Measurements from ENCODE around the gene RSAD2.
A peak's percentile ranks its signal among the peaks of the same experiment; 100 is the strongest.

Gene RSAD2

GRCh38 chr2:6878549-6878948, 972 bp downstream of the RSAD2 start:
- peaks cover 0 to 13% of the 10 kb centered on the region in 2 experiments for H3K27me3 ChIP-seq (ENCODE audit: control insufficient read depth in 1 of 2, insufficient read depth in 1 of 2, low read length in 2 of 2)
- no peak overlapping the region for H3K18ac ChIP-seq (ENCODE audit: low read depth in 1 of 2, low read length in 2 of 2)
- no peaks in the 10 kb centered on the region for H3K79me1 ChIP-seq (replicated peaks; ENCODE audit: low read length, poor library complexity, severe bottlenecking)
- H2AFZ ChIP-seq (ENCODE audit: low read depth, low read length) = no peak overlapping the region
- H2BK15ac ChIP-seq (ENCODE audit: low read depth, poor library complexity, severe bottlenecking) = no peak overlapping the region
- H4K91ac ChIP-seq (ENCODE audit: low read length) = no peak overlapping the region
- no peaks in the 10 kb centered on the region for H3K9me3 ChIP-seq (ENCODE audit: control insufficient read depth, low read length)
- H3K36me3 ChIP-seq (ENCODE audit: control insufficient read depth in 1 of 2, insufficient read depth in 2 of 2, low read depth in 1 of 2, low read length in 2 of 2) = no peaks in the 10 kb centered on the region
- WGBS = 93% methylated on average over 4 of the region's 4 CpGs
- H3K23ac ChIP-seq (ENCODE audit: low read length in 2 of 2) = no peak overlapping the region
- no peak overlapping the region for H3K14ac ChIP-seq (ENCODE audit: low read length in 2 of 2)
- H3K4me1 ChIP-seq (ENCODE audit: control insufficient read depth, insufficient read depth, low read depth, low read length) = no peaks in the 10 kb centered on the region
- H3K27ac ChIP-seq (ENCODE audit: low read length, poor library complexity, severe bottlenecking) = no peak overlapping the region
- DNase-seq = no peak
- H3K9ac ChIP-seq (ENCODE audit: low read length) = no peak overlapping the region
- H2BK12ac ChIP-seq (ENCODE audit: low read length in 2 of 2) = no peak overlapping the region
- peak overlapping the region in 1 of 2 experiments; percentile 10 for H3K4me3 ChIP-seq (ENCODE audit: insufficient read depth in 1 of 2, low read depth in 1 of 2, low read length in 2 of 2)
- no peak overlapping the region for H3K4me2 ChIP-seq (ENCODE audit: low read length, poor library complexity, severe bottlenecking)
- H2BK120ac ChIP-seq (ENCODE audit: low read depth, low read length) = no peak overlapping the region
- no peak overlapping the region for H4K8ac ChIP-seq (ENCODE audit: low read length)
- no peak overlapping the region for H2BK5ac ChIP-seq (ENCODE audit: low read depth, low read length, poor library complexity, severe bottlenecking)
- no peak overlapping the region for H3K4ac ChIP-seq (ENCODE audit: low read depth in 1 of 2, low read length in 2 of 2)
- H2AK5ac ChIP-seq (ENCODE audit: low read length, severe bottlenecking) = no peak overlapping the region

GRCh38 chr2:6879011-6879410, 1.4 kb downstream of the RSAD2 start:
- Histone ChIP-seq H4K91ac (ENCODE audit: low read length) (no peak overlapping the region), H2BK120ac (ENCODE audit: low read depth, low read length) (no peak overlapping the region)
- WGBS = 77% methylated on average over 2 of the region's 2 CpGs

GRCh38 chr2:6880200-6880733, 2.7 kb downstream of the RSAD2 start:
- no peak overlapping the region for H4K91ac ChIP-seq (ENCODE audit: low read length)
- H3K4ac ChIP-seq (ENCODE audit: low read depth in 1 of 2, low read length in 2 of 2) = no peak overlapping the region
- H3K27ac ChIP-seq (ENCODE audit: low read length, poor library complexity, severe bottlenecking) = no peak overlapping the region
- H3K9ac ChIP-seq (ENCODE audit: low read length) = no peak overlapping the region
- H3K4me1 ChIP-seq (ENCODE audit: control insufficient read depth, insufficient read depth, low read depth, low read length) = no peaks in the 10 kb centered on the region
- peak; percentile 17 for DNase-seq
- no peak overlapping the region for H2BK120ac ChIP-seq (ENCODE audit: low read depth, low read length)
- H4K8ac ChIP-seq (ENCODE audit: low read length) = no peak overlapping the region
- no peaks in the 10 kb centered on the region for H3K36me3 ChIP-seq (ENCODE audit: control insufficient read depth in 1 of 2, insufficient read depth in 2 of 2, low read depth in 1 of 2, low read length in 2 of 2)
- no peak overlapping the region for H3K23ac ChIP-seq (ENCODE audit: low read length in 2 of 2)
- no peak overlapping the region for H2BK5ac ChIP-seq (ENCODE audit: low read depth, low read length, poor library complexity, severe bottlenecking)
- H2AK5ac ChIP-seq (ENCODE audit: low read length, severe bottlenecking) = no peak overlapping the region
- H3K18ac ChIP-seq (ENCODE audit: low read depth in 1 of 2, low read length in 2 of 2) = no peak overlapping the region
- peaks cover 0 to 21% of the 10 kb centered on the region in 2 experiments for H3K27me3 ChIP-seq (ENCODE audit: control insufficient read depth in 1 of 2, insufficient read depth in 1 of 2, low read length in 2 of 2)
- WGBS = 54% methylated on average over 1 of the region's 2 CpGs
- H3K4me3 ChIP-seq (ENCODE audit: insufficient read depth in 1 of 2, low read depth in 1 of 2, low read length in 2 of 2) = no peak overlapping the region
- no peak overlapping the region for H2BK15ac ChIP-seq (ENCODE audit: low read depth, poor library complexity, severe bottlenecking)
- no peak overlapping the region for H3K14ac ChIP-seq (ENCODE audit: low read length in 2 of 2)
- no peak overlapping the region for H2BK12ac ChIP-seq (ENCODE audit: low read length in 2 of 2)
- no peaks in the 10 kb centered on the region for H3K9me3 ChIP-seq (ENCODE audit: control insufficient read depth, low read length)
- H3K79me1 ChIP-seq (replicated peaks; ENCODE audit: low read length, poor library complexity, severe bottlenecking) = no peaks in the 10 kb centered on the region
- H2AFZ ChIP-seq (ENCODE audit: low read depth, low read length) = no peak overlapping the region
- H3K4me2 ChIP-seq (ENCODE audit: low read length, poor library complexity, severe bottlenecking) = no peak overlapping the region

More at GRCh38 chr2:6879011-6879410, 1.4 kb downstream of the RSAD2 start:
- DNase-seq = no peak
- H3K9ac ChIP-seq (ENCODE audit: low read length) = no peak overlapping the region
- H3K4me3 ChIP-seq (ENCODE audit: insufficient read depth in 1 of 2, low read depth in 1 of 2, low read length in 2 of 2) = peak overlapping the region in 1 of 2 experiments; percentile 32
- H3K4me2 ChIP-seq (ENCODE audit: low read length, poor library complexity, severe bottlenecking) = no peak overlapping the region
- H2AFZ ChIP-seq (ENCODE audit: low read depth, low read length) = no peak overlapping the region
- H2BK15ac ChIP-seq (ENCODE audit: low read depth, poor library complexity, severe bottlenecking) = no peak overlapping the region
- no peaks in the 10 kb centered on the region for H3K4me1 ChIP-seq (ENCODE audit: control insufficient read depth, insufficient read depth, low read depth, low read length)
- H2BK5ac ChIP-seq (ENCODE audit: low read depth, low read length, poor library complexity, severe bottlenecking) = no peak overlapping the region
- H3K9me3 ChIP-seq (ENCODE audit: control insufficient read depth, low read length) = no peaks in the 10 kb centered on the region
- H2AK5ac ChIP-seq (ENCODE audit: low read length, severe bottlenecking) = no peak overlapping the region
- no peak overlapping the region for H3K4ac ChIP-seq (ENCODE audit: low read depth in 1 of 2, low read length in 2 of 2)
- H3K36me3 ChIP-seq (ENCODE audit: control insufficient read depth in 1 of 2, insufficient read depth in 2 of 2, low read depth in 1 of 2, low read length in 2 of 2) = no peaks in the 10 kb centered on the region
- no peak overlapping the region for H3K18ac ChIP-seq (ENCODE audit: low read depth in 1 of 2, low read length in 2 of 2)
- H3K79me1 ChIP-seq (replicated peaks; ENCODE audit: low read length, poor library complexity, severe bottlenecking) = no peaks in the 10 kb centered on the region
- H2BK12ac ChIP-seq (ENCODE audit: low read length in 2 of 2) = no peak overlapping the region
- no peak overlapping the region for H4K8ac ChIP-seq (ENCODE audit: low read length)
- no peak overlapping the region for H3K27ac ChIP-seq (ENCODE audit: low read length, poor library complexity, severe bottlenecking)
- H3K14ac ChIP-seq (ENCODE audit: low read length in 2 of 2) = no peak overlapping the region
- peaks cover 0 to 17% of the 10 kb centered on the region in 2 experiments for H3K27me3 ChIP-seq (ENCODE audit: control insufficient read depth in 1 of 2, insufficient read depth in 1 of 2, low read length in 2 of 2)
- no peak overlapping the region for H3K23ac ChIP-seq (ENCODE audit: low read length in 2 of 2)

GRCh38 chr2:6881046-6881445, 3.5 kb downstream of the RSAD2 start:
- Histone ChIP-seq H4K8ac (ENCODE audit: low read length) (no peak overlapping the region), H3K4ac (ENCODE audit: low read depth in 1 of 2, low read length in 2 of 2) (no peak overlapping the region), H3K27ac (ENCODE audit: low read length, poor library complexity, severe bottlenecking) (no peak overlapping the region), H3K4me2 (ENCODE audit: low read length, poor library complexity, severe bottlenecking) (no peak overlapping the region), H3K36me3 (ENCODE audit: control insufficient read depth in 1 of 2, insufficient read depth in 2 of 2, low read depth in 1 of 2, low read length in 2 of 2) (no peaks in the 10 kb centered on the region), H3K9me3 (ENCODE audit: control insufficient read depth, low read length) (no peaks in the 10 kb centered on the region), H3K27me3 (ENCODE audit: control insufficient read depth in 1 of 2, insufficient read depth in 1 of 2, low read length in 2 of 2) (peaks cover 0 to 21% of the 10 kb centered on the region in 2 experiments), H3K18ac (ENCODE audit: low read depth in 1 of 2, low read length in 2 of 2) (no peak overlapping the region), H2BK120ac (ENCODE audit: low read depth, low read length) (no peak overlapping the region), H3K4me3 (ENCODE audit: insufficient read depth in 1 of 2, low read depth in 1 of 2, low read length in 2 of 2) (no peak overlapping the region), H2BK12ac (ENCODE audit: low read length in 2 of 2) (no peak overlapping the region), H3K14ac (ENCODE audit: low read length in 2 of 2) (no peak overlapping the region), H2AFZ (ENCODE audit: low read depth, low read length) (no peak overlapping the region), H3K9ac (ENCODE audit: low read length) (no peak overlapping the region), H2BK15ac (ENCODE audit: low read depth, poor library complexity, severe bottlenecking) (no peak overlapping the region), H4K91ac (ENCODE audit: low read length) (no peak overlapping the region), H3K79me1 (replicated peaks; ENCODE audit: low read length, poor library complexity, severe bottlenecking) (no peaks in the 10 kb centered on the region), H2BK5ac (ENCODE audit: low read depth, low read length, poor library complexity, severe bottlenecking) (no peak overlapping the region), H3K23ac (ENCODE audit: low read length in 2 of 2) (no peak overlapping the region), H2AK5ac (ENCODE audit: low read length, severe bottlenecking) (no peak overlapping the region), H3K4me1 (ENCODE audit: control insufficient read depth, insufficient read depth, low read depth, low read length) (no peaks in the 10 kb centered on the region)
- DNase-seq = no peak
- no CpG with 5 or more reads among the region's 1 CpG for WGBS

Measured in mesenchymal stem cell (in vitro differentiated cells and primary cell).